Body of pancreas (tissue), 4 donors: ENCODE results near the gene PRPS1.
"Not testable (repeated sequence)": the region's sequence is repeated elsewhere in the genome, so short reads cannot be mapped to it uniquely, and the experiment has no call there.

ENCODE experiments used
- CTCF ChIP-seq, 7 experiments: fragments of 450-650 bp in 4 of 7; fragments of 200-600 bp in 3 of 7; sonication (generic) in 3 of 7; IDR thresholded peaks; one replicate each; pipeline ENCODE4 v1.5.1; 2016 to 2019; ENCODE audit warnings: antibody characterized with exemption in 7 of 7
- POLR2A ChIP-seq, 3 donors: fragments of 450-650 bp; IDR thresholded peaks; one replicate each; pipeline ENCODE4 v1.6.1; 2016; ENCODE audit warnings: antibody characterized with exemption in 3 of 3, mild to moderate bottlenecking in 2 of 3

- TF ChIP-seq CTCF, POLR2A (IDR thresholded peaks at IDR 0.05): not testable (repeated sequence)
Measured at GRCh38 chrX:107609061-107609460, 19.2 kb upstream of the PRPS1 start.
